NCI-H2081 treated with DMSO at 0.1 percent for 48 hours (cell line): Measurements from ENCODE around the gene TSBP1.
"Not testable (repeated sequence)": the region's sequence is repeated elsewhere in the genome, so short reads cannot be mapped to it uniquely, and the experiment has no call there.

Experiments
- DNase-seq: peaks from one replicate; lab custom pipeline; 2025; lab: John Stamatoyannopoulos, UW

The TSBP1 gene

DNA sequence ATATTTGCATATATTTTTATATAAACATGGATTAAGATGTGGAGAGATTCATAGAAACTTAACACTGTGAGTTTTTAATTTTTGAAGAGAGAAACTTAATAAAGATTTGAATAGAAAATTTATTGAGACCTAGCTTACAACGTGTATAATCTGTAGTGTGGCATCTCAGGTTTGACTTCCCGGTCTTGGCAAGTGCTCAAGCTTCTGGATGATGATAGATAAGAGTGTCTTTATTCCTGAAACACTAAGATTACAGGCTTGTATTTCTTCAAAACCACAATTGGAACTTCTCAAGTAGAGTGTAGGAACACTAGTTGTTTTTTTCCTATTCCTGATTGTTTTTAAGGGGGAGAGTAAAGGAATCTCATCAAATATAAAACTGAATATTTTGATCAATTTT, 83.3 kb downstream of the TSBP1 start:
- DNase-seq: no peak

DNA sequence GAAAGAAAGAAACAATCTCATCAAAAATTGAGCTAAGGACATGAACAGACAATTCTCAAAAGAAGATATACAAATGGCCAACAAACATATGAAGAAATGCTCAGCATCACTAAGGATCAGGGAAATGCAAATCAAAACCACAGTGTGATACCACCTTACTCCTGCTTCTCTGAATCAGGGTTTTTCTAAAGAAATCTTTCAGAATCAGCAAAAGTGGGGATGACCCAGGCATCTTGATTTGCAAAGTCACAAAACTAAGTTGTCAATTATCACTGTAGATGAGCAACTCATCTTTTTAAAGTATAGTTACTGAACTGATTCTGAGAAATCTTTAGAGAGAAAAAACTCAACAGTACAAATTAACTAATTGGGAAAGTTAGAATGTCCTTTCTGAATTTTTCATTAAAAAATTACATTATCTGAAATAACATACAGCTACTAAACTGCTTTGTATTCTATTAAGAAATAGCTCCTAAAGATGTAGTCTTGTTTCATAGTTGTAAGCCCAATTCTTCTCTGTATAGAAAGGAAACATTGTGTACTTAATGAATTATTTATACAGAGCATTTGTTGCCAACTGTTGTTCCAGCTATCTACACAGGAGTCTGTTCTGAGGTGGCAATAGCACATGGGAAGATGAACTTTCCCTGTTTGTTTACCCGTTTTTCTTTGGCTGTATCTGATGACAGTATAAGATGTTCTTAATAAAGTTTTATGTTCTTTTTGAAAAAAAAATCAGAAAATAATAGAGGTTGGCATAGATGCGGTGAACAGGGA, 97.7 kb downstream of the TSBP1 start:
- not testable (repeated sequence) for DNase-seq

DNA sequence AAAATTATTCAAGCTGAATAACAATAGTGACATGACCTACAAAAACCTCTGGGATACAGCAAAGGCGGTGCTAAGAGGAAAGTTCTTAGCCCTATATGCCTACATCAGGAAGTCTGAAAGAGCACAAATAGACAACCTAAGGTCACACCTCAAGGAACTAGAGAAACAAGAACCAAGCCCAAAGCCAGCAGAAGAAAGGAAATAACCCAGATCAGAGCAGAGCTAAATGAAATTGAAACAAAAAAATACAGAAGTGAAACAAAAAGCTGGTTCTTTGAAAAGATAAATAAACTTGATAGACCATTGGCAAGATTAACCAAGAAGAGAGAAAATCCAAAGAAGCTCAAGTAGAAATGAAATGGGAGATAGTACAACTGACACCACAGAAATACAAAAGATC, 100.3 kb downstream of the TSBP1 start:
- no peak for DNase-seq

DNA sequence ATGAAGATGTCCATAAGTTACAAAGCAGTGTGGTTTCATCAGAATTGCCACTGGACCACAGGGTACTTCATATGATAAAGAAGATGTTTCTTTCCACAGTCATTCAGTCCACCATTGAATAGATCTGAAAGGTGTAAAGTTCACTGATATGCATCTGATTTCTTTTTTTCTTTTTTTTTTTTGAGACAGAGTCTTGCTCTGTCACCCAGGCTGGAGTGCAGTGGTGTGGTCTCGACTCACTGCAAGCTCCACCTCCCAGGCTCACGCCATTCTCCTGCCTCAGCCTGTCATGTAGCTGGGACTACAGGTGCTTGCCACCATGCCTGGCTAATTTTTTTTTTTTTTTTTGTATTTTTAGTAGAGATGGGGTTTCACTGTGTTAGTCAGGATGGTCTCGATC, 103.2 kb downstream of the TSBP1 start:
- not testable (repeated sequence) for DNase-seq

DNA sequence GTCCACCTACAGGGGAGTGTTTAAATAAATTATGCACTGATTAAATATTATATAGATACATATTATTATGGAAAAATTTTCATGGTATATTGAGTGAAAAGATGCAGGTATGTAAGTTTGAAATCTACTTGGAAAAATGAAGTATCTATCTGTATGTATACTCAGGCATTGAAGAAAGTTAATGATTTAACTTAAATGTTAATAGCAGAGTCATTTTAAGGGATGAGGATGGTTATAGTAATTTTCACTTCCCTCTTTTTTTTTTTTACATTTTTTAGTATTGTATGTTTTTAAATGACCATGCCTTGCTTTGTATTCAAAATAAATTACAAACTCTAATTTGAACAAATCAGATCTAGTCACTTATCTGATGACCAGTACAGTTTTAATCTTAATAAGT, 104.7 kb downstream of the TSBP1 start:
- DNase-seq: no peak

DNA sequence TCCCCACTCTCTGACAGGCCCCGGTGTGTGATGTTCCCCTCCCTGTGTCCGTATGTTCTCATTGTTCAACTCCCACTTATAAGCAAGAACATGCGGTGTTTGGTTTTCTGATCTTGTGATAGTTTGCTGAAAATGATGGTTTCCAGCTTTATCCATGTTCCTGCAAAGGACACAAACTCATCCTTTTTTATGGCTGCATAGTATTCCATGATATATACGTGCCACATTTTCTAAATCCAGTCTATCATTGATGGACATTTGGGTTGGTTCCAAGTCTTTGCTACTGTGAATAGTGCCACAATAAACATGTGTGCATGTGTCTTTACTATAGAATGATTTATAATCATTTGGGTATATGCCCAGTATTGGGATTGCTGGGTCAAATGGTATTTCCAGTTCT, 114.4 kb downstream of the TSBP1 start:
- not testable (repeated sequence) for DNase-seq

DNA sequence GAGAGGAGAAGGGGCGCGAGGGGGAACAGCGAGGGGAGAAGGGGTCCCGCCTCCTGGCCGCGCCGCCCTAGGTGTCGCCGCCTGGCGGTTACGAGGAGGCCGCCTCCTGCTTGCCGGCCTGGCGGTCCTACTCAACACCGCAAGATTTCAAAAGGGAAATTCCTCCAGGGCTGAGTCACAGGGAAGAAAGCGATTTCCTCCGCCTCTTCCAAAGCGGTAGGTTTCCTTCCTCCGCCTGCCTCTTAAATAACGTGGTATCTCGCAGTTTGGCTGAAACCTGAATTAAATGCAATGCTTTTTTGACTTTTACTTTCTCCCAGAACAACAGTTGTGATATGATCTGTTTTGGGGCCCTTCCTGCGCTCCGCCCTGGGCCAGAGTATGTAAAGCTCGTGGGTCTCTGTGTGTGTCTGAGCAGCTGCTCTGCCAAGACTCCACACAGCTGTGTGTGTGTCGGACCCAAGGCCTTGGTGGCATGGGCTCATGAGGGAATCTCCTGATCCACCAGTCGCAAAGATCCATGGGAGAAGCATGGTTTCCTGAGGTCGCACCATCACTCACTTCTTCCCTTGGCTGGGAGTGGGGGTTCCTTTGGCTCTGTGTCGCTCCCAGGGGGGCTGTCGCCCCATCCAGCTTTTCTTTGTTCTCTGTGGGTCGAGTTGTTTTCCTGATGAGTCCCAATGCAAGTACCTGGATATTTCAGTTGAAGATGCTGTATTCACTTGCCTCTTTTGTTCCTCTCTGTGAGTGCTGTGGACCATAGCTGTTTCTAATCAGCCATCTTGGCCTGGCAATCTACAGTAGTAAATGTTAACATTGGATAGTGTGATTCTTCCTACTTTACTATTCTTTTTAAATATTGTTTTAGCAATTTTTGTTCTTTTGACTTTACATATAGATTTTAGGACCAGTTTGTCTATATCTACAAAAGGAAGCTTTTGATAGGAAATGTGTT, 116.2 kb downstream of the TSBP1 start:
- no peak for DNase-seq

DNA sequence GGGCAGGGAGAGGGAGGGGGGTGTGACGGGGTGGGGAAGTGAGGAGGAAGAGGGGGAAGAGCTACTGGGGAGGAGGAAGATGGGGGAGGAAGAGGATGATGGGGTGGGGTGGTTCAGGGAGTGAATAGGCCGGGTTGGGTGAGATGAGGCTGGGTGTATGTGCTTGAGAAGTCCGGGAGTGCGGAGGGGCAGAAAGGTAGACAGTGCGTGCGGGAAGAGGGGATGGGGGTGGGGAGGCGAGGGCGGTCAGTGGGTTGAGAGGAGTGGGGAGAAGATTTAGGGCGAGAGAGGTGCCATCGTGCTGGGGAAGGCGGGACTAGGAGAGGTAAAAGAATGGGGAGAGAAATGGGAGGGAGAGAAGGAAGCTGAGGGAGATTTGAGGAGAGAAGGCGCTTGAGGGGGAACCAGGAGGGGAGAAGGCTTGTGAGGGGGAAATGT, 116.9 kb downstream of the TSBP1 start:
- DNase-seq: no peak

DNA sequence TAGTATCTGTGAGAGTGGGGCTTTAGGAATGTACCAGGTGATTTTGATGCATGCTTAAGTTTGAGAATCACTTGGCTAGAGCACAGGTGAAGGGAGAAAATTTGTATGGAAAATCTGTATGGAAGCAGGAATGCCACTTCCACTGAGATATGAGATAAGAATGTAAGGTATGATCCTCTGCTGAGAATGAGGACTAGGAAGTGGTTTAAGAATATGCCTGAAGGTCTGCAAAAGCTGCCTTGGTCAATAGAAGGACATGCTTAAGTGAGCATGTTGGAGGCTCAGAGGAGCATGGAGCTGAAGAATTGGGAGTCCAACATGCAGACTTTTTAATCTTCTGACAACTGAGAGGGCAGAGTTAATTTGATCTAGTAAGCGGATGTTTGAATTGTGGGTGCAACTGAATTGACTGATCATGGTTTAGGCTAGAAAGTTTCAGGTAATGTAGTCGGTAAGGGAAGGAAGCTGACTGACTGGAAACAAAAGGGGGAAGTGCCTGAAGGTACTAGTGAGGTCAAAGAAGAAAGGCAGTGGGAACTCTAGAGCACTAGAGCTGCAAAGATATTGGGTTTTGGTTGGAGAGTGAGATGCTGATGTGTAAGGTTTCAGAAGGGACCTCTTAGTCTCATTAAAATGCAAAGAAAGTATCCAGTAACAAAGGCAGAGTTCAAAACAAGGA, 119.2 kb downstream of the TSBP1 start:
- DNase-seq: no peak

DNA sequence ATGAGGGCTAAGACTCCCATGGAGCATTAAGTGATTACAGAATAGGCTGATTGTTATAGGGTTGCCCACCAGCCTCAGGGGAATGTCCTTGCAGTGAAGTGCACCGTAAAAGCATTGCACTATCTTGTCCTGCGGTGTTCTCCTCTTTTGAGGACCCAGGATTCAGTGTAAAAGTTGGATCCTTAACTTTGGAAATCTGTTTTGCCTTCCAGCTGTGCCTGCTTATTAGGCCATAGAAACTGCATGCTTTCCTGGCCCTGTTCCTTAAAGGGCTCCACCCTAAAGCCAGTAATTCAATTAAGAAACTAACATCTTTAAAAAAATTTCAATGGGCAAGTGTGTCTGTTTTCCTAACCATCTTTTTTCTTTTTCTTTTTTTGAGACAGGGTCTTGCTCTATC, 122.4 kb downstream of the TSBP1 start:
- DNase-seq: no peak

DNA sequence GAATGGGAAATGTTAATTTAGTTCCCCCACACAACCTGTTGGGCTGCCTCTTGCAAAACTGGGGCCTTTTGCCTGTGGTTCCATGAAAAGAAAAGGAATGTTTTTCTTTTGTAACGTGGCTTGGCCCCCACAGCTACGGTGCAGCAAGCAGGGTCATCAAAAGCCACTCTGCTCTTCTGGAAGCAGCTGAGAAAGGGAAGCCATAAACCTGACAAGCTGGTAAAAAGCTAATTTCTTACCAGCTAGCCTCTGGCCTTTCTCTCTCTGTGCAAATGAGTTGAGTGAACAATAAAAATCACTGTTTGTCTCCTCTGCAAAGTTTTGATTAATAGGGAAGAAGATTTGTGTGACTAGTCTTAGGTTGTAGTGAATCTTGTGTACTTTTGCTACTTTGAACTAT, 124.3 kb downstream of the TSBP1 start:
- DNase-seq: no peak

DNA sequence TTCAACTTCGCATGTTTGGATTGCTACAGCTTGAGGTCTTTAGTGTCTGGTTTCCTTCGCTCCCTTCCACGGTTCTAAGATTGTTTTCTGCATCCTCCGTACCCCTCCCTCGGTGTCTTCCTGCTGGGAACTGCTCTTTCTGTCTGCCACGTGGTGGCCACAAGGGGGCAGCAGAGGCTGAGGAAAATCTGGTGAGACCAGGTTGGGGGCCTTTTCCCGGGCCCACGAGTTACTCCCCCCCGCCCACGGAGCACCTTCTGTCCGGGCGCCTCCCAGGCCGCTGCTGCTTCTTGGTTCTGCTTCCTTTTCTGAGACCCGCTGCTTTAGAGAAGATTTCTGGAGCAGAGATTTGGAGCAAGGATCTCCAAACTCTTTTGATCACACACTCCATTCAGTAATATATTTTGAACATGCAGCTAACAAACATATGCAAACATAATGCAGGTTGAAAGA, 126.7 kb downstream of the TSBP1 start:
- DNase-seq: no peak

DNA sequence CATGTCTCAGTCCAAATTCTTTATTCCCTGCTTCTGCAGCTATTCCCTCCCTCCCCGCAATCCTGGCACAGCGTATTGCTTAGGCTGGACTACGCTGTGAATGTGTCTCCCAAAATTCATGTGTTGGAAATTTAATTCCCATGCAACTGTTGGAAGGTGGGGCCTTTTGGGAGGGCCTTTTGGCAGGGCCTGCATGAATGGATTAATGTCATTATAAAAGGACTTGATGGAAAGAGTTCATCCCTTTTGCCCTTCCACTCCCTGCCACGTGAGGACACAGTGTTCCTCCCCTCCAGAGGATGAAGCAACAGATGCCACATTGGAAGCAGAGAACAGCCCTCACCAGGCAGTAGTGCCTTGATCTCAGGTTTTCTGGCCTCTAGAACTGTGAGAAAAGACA, 127.4 kb downstream of the TSBP1 start:
- no peak for DNase-seq
